Osteocyte (in vitro differentiated cells): ENCODE measurements around the gene EXOC7. TPM values are rescaled to one million over a fixed set of nuclear protein-coding genes. Genes with fewer than 3 reads are reported as not detected.

Source experiments
- DNase-seq: peaks from one replicate; pipeline ENCODE4 v3.0.0; 2021; ENCODE audit warnings: mixed read lengths; ENCODE audit not compliant: unreplicated experiment; ENCODE audit errors: extremely low spot score
- H3K27ac Mint-ChIP-seq: one replicate; pipeline ENCODE4 v1.8.0; 2021; ENCODE audit warnings: mild to moderate bottlenecking, mixed read lengths; ENCODE audit not compliant: unreplicated experiment
- H3K27me3 Mint-ChIP-seq: one replicate; pipeline ENCODE4 v1.8.0; 2021; ENCODE audit warnings: mixed read lengths; ENCODE audit not compliant: unreplicated experiment
- H3K36me3 Mint-ChIP-seq: one replicate; pipeline ENCODE4 v1.8.0; 2021; ENCODE audit warnings: mixed read lengths; ENCODE audit not compliant: unreplicated experiment
- H3K4me1 Mint-ChIP-seq: one replicate; pipeline ENCODE4 v1.8.0; 2021; ENCODE audit warnings: mixed read lengths; ENCODE audit not compliant: unreplicated experiment
- H3K4me3 Mint-ChIP-seq: one replicate; pipeline ENCODE4 v1.8.0; 2021; ENCODE audit warnings: mild to moderate bottlenecking, moderate library complexity, mixed read lengths; ENCODE audit not compliant: unreplicated experiment
- H3K9me3 Mint-ChIP-seq: one replicate; pipeline ENCODE4 v1.8.0; 2021; ENCODE audit warnings: mixed read lengths; ENCODE audit not compliant: unreplicated experiment
- CTCF ChIP-seq: fragments of 200-600 bp; sonication (generic); IDR thresholded peaks from 2 replicates; pipeline ENCODE4 v1.5.0; 2021; ENCODE audit warnings: antibody characterized with exemption, mild to moderate bottlenecking, moderate library complexity
- total RNA-seq: library from RNA; stranded (reverse); gene quantifications from 2 replicates; pipeline ENCODE4 v1.2.1, GENCODE V29; 2021

The EXOC7 gene
- total RNA-seq, 1 donor from 2014 or later, result 158 TPM

- no peak for TF ChIP-seq CTCF
- H3K36me3 Mint-ChIP-seq, result no peaks in the 10 kb centered on the region
- DNase-seq, result no peak
Observed at GRCh38 chr17:76115138-76115754, 11.7 kb upstream of the EXOC7 start.

GRCh38 chr17:76111956-76112355 is 8.4 kb upstream of the EXOC7 start:
- H3K4me1 Mint-ChIP-seq, result no peaks in the 10 kb centered on the region
- DNase-seq, result no peak
- no peak overlapping the region for H3K4me3 Mint-ChIP-seq
- no peak overlapping the region for H3K27ac Mint-ChIP-seq
- peaks cover 3% of the 10 kb centered on the region for H3K27me3 Mint-ChIP-seq
- H3K36me3 Mint-ChIP-seq, result no peaks in the 10 kb centered on the region
- no peaks in the 10 kb centered on the region for H3K9me3 Mint-ChIP-seq
- no peak for TF ChIP-seq CTCF

More at GRCh38 chr17:76115138-76115754, 11.7 kb upstream of the EXOC7 start:
- Mint-ChIP-seq H3K27ac (no peak overlapping the region), H3K4me1 (no peaks in the 10 kb centered on the region), H3K27me3 (peaks cover 9% of the 10 kb centered on the region), H3K4me3 (no peak overlapping the region), H3K9me3 (no peaks in the 10 kb centered on the region)

GRCh38 chr17:76107509-76107908 is 3.9 kb upstream of the EXOC7 start:
- no peaks in the 10 kb centered on the region for H3K36me3 Mint-ChIP-seq
- no peak for DNase-seq
- no peaks in the 10 kb centered on the region for H3K9me3 Mint-ChIP-seq
- no peak overlapping the region for H3K27ac Mint-ChIP-seq
- TF ChIP-seq CTCF, result peak; percentile 34
- H3K4me3 Mint-ChIP-seq, result no peak overlapping the region
- H3K4me1 Mint-ChIP-seq, result peaks cover 8% of the 10 kb centered on the region
- H3K27me3 Mint-ChIP-seq, result peaks cover 3% of the 10 kb centered on the region

GRCh38 chr17:76106703-76107102 is 3.1 kb upstream of the EXOC7 start:
- Mint-ChIP-seq H3K4me3 (no peak overlapping the region), H3K27me3 (peaks cover 3% of the 10 kb centered on the region), H3K36me3 (peaks cover 3% of the 10 kb centered on the region), H3K4me1 (peaks cover 12% of the 10 kb centered on the region), H3K27ac (no peak overlapping the region), H3K9me3 (no peaks in the 10 kb centered on the region)
- no peak for TF ChIP-seq CTCF
- no peak for DNase-seq

- no peaks in the 10 kb centered on the region for H3K9me3 Mint-ChIP-seq
- no peak for DNase-seq
- peaks cover 12% of the 10 kb centered on the region for H3K4me1 Mint-ChIP-seq
- TF ChIP-seq CTCF, result no peak
- H3K27ac Mint-ChIP-seq, result no peak overlapping the region
- peak overlapping the region; percentile 98 for H3K4me3 Mint-ChIP-seq
- peaks cover 9% of the 10 kb centered on the region for H3K36me3 Mint-ChIP-seq
- no peaks in the 10 kb centered on the region for H3K27me3 Mint-ChIP-seq
Observed at GRCh38 chr17:76104896-76105231, 1.3 kb upstream of the EXOC7 start.
